Renal cortex interstitium (tissue), 15 donors: ENCODE results near the gene PPP4R2. TPM values are rescaled to one million over a fixed set of nuclear protein-coding genes. Genes with fewer than 3 reads are reported as not detected.

Experiments
- DNase-seq, 11 donors: peaks; one replicate each; pipeline ENCODE4 v3.0.0-alpha.2; 2013; ENCODE audit warnings: low read depth in 9 of 11, low spot score in 4 of 11; ENCODE audit errors: extremely low read depth in 1 of 11
- long read RNA-seq, 16 experiments: transcript quantifications; one replicate each; lab custom pipeline, GENCODE V29; 2026
- polyA plus RNA-seq, 3 donors: library from polyadenylated mRNA; unstranded; fragments of 120-200 nt; gene quantifications; one replicate each; pipeline ENCODE4 v1.2.1, GENCODE V29; 2013; ENCODE audit not compliant: insufficient read length in 3 of 3

Gene PPP4R2, protein sequence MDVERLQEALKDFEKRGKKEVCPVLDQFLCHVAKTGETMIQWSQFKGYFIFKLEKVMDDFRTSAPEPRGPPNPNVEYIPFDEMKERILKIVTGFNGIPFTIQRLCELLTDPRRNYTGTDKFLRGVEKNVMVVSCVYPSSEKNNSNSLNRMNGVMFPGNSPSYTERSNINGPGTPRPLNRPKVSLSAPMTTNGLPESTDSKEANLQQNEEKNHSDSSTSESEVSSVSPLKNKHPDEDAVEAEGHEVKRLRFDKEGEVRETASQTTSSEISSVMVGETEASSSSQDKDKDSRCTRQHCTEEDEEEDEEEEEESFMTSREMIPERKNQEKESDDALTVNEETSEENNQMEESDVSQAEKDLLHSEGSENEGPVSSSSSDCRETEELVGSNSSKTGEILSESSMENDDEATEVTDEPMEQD
- 100 to 1,000 TPM in 1 of 3 donors, 10 to 100 TPM in 2; 88.8 to 100 (median 92.1) TPM for polyA plus RNA-seq
- long read RNA-seq, donor 1, full-length matches to known transcripts: 14 of 19 reads
- long read RNA-seq, donor 1, partial matches to known transcripts: 5 of 19 reads
- long read RNA-seq, donor 1, other reads (novel, unspliced or antisense): 0 of 19 reads
- long read RNA-seq, donor 2, full-length matches to known transcripts: 12 of 17 reads
- long read RNA-seq, donor 2, partial matches to known transcripts: 5 of 17 reads
- long read RNA-seq, donor 2, other reads (novel, unspliced or antisense): 0 of 17 reads
- long read RNA-seq, donor 3, full-length matches to known transcripts: 26 of 39 reads
- long read RNA-seq, donor 3, partial matches to known transcripts: 13 of 39 reads
- long read RNA-seq, donor 3, other reads (novel, unspliced or antisense): 0 of 39 reads
- long read RNA-seq, donor 4, full-length matches to known transcripts: 16 of 23 reads
- long read RNA-seq, donor 4, partial matches to known transcripts: 7 of 23 reads
- long read RNA-seq, donor 4, other reads (novel, unspliced or antisense): 0 of 23 reads
- long read RNA-seq, donor 5: 0 reads
- long read RNA-seq, donor 6, full-length matches to known transcripts: 24 of 30 reads
- long read RNA-seq, donor 6, partial matches to known transcripts: 6 of 30 reads
- long read RNA-seq, donor 6, other reads (novel, unspliced or antisense): 0 of 30 reads
- long read RNA-seq, donor 7, full-length matches to known transcripts: 22 of 49 reads
- long read RNA-seq, donor 7, partial matches to known transcripts: 27 of 49 reads
- long read RNA-seq, donor 7, other reads (novel, unspliced or antisense): 0 of 49 reads
- long read RNA-seq, donor 8, full-length matches to known transcripts: 27 of 33 reads
- long read RNA-seq, donor 8, partial matches to known transcripts: 6 of 33 reads
- long read RNA-seq, donor 8, other reads (novel, unspliced or antisense): 0 of 33 reads
- long read RNA-seq, donor 9, full-length matches to known transcripts: 21 of 39 reads
- long read RNA-seq, donor 9, partial matches to known transcripts: 18 of 39 reads
- long read RNA-seq, donor 9, other reads (novel, unspliced or antisense): 0 of 39 reads
- long read RNA-seq, donor 10, full-length matches to known transcripts: 11 of 38 reads
- long read RNA-seq, donor 10, partial matches to known transcripts: 27 of 38 reads
- long read RNA-seq, donor 10, other reads (novel, unspliced or antisense): 0 of 38 reads
- long read RNA-seq, donor 11, full-length matches to known transcripts: 29 of 35 reads
- long read RNA-seq, donor 11, partial matches to known transcripts: 6 of 35 reads
- long read RNA-seq, donor 11, other reads (novel, unspliced or antisense): 0 of 35 reads
- long read RNA-seq, donor 12, full-length matches to known transcripts: 10 of 10 reads
- long read RNA-seq, donor 12, partial matches to known transcripts: 0 of 10 reads
- long read RNA-seq, donor 12, other reads (novel, unspliced or antisense): 0 of 10 reads
- long read RNA-seq, donor 13, full-length matches to known transcripts: 31 of 41 reads
- long read RNA-seq, donor 13, partial matches to known transcripts: 10 of 41 reads
- long read RNA-seq, donor 13, other reads (novel, unspliced or antisense): 0 of 41 reads
- long read RNA-seq, donor 14, full-length matches to known transcripts: 11 of 11 reads
- long read RNA-seq, donor 14, partial matches to known transcripts: 0 of 11 reads
- long read RNA-seq, donor 14, other reads (novel, unspliced or antisense): 0 of 11 reads
- long read RNA-seq, donor 15, full-length matches to known transcripts: 11 of 11 reads
- long read RNA-seq, donor 15, partial matches to known transcripts: 0 of 11 reads
- long read RNA-seq, donor 15, other reads (novel, unspliced or antisense): 0 of 11 reads
- long read RNA-seq, donor 16, full-length matches to known transcripts: 44 of 59 reads
- long read RNA-seq, donor 16, partial matches to known transcripts: 15 of 59 reads
- long read RNA-seq, donor 16, other reads (novel, unspliced or antisense): 0 of 59 reads

DNA sequence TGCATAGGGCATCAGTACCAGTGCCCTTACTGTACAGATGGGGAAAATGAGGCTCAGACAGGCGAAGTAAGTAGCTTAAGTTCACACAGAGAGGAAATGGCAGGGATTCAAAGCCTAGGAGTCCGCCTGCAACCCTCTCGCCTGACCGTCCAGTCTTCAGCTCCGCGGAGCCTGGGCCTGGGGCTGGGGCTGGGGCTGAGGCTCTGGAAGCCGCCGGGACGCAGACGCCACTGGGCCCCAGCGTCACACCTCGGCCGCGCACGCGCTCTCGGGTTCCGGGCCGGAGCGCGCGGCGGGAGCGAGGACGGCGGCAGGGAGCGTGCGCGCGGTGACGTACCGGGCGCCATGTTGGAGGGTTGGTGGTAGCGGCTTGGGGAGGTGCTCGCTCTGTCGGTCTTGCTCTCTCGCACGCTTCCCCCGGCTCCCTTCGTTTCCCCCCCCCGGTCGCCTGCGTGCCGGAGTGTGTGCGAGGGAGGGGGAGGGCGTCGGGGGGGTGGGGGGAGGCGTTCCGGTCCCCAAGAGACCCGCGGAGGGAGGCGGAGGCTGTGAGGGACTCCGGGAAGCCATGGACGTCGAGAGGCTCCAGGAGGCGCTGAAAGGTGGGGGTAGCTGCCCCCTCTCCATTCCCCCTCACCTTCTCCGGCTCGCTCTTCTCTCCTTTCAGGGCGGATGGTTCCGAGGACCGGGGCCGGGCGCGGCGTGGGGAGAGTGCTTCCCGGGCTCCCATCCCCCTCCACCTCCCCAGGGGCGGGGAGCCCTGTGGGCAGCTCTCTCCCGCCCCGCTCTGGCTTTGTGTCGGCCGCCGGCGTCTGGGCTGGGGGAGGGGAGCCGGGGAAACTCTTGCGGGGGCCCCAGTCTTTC lies at the start of gene PPP4R2:
Gene PPP4R2 (plus strand): TSS at position 339 of the 861 bp plus-strand sequence. CDS start 227 bp downstream, at position 566.
- peak; percentile 64 to 91 (median 85) for DNase-seq

DNA sequence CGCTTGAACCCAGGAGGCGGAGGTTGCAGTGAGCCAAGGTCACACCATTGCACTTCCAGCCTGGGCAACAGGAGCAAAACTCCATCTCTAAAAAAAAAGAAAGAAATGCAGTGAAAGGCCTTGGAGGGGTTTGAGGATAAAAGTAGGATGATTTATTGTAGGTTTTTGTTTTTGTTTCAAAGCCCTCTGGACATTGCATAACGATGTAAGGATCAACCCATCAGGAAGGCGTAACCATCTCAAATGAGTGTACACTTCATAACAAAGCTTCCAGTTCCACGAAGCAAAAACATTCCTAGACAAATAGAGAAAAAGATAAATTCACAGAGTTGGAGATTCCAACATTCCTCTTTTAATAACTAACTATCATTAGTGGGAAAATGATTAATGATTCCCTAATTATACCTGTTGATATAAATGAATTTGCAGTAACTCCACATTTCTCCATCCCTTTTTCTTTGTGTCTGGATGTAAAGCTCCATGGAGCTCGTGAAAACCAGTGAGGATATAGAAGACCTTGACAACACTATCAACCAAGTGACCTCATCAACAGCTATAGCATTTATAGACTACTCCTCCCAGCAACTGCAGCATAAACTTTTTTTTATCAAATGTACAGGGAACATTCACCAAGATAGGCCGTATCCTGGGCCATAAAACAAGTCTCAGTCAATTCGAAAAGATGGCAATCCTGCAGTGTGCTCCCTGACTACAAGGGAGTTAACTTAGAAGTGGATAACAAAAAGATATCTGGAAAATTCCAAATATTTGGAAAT lies 48.7 kb upstream of the PPP4R2 start:
- DNase-seq: no peak

DNA sequence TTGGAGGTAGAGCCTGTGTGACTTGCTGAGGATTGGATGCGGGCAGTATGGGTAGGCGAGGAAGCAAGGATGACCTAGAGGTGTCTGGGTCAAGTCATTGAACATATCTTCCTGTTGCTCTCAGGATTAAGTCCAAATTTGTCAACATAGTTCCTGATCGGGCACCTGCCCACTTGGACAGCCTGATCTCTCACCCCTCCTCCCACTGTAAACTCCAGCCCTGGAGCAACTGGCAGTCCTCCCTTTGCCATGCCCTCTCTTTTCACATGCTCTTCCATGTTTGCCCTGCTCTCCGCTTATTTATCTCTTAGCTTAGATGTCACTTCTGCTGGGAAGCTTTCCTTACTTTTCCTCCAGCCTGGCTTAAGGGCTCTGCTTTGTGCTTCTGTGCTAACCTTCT lies 47.6 kb upstream of the PPP4R2 start:
- no peak for DNase-seq

DNA sequence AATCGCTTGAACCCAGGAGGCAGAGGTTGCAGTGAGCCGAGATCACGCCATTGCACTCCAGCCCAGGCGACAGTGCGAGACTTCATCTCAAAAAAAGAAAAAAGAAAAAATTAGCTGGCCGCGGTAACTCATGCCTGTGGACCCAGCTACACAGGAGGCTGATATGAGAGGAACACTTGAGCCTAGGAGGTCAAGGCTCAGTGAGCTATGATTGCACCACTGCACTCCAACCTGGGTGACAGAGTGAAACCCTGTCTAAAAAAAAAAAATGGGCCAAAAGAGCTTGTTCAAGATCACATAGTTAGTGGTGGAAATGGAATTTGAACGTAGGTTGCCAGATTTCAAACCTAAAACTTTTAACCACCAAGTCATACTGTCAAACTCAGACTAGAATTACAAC lies 46.2 kb upstream of the PPP4R2 start:
- no peak for DNase-seq

DNA sequence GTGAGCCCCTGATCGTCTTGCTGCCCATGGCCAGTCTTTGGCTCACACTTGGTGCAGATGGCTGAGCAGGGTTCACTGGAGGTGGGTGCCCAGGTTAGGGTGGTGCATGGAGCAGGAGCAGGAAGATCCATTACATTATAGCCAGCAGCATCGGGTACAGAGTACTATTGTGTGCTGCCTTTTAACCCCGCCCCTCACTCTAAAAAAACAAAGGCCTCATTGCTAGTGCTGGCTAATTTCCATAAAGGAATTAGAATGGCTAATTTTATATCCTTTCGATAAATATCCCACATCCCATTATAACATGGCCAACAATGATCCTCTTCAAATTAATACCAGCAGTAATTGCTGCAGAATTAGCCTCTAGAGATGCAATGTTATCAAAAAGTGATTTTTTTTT lies 45.8 kb upstream of the PPP4R2 start:
- no peak for DNase-seq

DNA sequence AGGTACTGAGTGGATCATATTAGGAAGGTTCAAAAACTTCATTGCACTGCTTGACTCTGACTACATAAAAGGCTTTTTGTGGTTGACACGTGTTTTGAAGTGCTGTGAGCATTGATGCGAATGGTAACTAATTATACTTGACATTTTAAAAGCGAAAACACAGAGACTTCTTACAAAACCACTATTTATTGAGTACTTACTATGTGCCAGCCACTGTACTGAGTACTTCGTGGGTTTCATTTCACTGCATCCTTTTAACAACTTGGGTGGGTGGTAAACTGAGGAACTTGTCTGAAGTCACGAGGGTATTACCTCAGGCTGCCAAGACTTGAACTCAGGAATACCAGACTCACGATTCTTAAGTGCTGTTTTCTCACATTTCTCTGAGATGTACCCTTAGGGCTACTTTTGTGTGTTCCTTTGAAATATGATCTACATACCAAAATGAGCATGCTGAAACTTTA lies 45.3 kb upstream of the PPP4R2 start:
- no peak for DNase-seq

DNA sequence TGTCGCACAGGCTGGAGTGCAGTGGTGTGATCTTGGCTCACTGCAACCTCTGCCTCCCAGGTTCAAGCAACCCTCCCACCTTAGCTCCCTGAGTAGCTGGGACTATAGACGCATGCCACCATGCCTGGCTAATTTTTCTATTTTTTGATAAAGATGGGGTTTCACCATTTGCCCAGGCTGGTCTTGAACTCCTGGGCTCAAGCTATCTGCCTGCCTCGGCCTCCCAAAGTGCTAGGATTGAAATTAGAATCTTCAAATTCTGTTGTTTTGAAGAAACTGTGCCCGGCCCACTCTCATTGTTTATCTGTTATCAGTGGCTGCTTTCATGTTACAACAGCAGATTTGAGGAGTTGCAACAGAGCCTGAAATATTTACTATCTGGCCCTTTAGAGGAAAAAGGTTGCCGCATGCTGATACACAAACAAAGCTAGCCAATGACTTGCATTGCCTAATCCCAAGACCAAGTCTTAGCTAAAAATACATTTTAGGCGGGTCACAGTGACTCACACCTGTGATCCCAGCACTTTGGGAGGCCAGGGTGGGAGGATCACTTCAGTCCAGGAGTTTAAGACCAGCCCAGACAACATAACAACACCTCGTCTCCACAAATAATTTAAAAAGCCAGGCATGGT lies 43.2 kb upstream of the PPP4R2 start:
- no peak for DNase-seq

DNA sequence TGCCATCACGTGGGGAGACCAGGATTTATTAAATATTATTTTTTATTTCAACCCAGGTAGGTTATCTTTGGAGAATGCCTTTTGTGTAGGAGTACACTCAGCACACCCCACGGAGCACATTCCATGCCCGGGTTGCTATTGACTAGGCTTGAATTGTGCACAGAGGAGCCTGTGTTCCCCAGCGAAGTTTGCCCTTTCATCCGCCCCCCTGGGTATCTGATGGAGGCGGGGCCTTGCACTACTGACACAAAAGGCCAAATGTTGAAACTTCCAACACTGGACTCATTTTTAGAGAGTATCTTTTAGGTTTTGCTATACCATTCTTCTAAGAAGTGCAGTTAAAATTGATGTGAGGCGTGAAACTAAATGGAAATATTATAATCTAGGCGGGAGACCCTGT lies 39.3 kb upstream of the PPP4R2 start:
- no peak for DNase-seq

DNA sequence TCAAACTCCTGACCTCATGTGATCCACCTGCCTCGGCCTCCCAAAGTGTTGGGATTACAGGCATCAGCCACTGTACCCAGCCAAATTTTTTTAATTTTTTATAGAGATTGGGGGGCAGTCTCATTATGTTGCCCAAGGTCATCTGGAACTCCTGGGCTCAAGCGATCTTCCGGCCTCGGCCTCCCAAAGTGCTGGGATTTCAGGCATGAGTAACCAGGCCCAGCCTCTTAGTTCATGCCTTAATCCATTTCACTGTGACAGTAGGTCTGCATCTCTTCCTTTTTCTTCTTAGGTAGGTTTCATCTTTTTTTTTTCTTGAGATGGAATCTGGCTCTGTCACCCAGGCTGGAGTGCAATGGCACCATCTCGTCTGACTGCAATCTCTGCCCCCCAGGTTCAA lies 37.3 kb upstream of the PPP4R2 start:
- DNase-seq: no peak

DNA sequence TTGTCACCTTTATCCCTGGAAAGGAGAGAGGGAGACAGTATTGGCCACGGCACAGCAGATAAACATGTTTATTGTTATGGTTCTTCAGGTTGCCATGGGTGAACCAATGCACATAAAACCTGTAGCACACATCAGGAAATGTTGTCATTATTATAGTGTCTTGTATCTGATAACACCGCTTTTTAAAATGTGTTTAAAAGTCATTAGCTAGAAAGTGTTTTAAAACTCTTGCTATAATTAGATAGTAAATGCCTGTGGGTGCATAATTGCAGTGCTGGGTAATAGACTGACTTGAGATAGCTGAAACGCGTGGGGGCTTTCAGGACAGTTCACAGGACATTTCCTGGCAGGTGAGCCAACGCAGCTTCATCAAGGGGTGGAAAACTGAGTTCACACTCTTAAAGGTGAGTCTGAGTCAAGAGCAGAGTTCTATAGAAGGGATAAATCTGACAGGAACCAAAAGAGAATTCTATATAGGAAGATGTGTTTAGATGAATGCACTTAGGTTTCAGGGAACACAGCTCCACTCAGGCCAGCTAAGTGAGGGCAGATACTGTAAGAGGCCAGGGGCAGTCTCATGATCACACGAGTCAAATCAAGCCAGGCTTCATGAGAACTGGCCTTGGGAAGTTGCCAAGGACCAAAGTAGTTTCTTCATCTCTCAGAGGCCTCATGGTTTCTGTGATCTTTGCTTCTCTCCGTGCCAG lies 35.6 kb upstream of the PPP4R2 start:
- DNase-seq: peak in 1 of 11 donors; percentile 16

DNA sequence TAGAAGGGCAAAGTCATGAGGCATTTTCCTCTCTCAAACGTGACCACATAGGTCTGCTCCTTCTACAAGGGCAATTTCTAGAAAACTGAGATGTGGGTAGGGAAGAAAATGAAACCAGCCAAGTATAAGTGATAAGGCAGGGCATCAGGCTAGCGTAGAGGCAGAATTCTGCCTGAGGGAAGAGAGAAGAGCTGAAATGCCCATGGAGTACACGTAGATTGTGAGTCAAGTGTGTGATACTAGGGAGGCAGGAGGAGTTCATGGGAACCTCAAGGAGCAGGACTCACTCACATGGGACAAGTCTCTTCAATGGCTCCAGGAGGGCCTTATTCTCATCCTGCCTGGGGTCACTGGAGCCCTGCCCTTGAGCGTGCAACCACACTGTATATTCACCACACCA lies 34.9 kb upstream of the PPP4R2 start:
- no peak for DNase-seq

DNA sequence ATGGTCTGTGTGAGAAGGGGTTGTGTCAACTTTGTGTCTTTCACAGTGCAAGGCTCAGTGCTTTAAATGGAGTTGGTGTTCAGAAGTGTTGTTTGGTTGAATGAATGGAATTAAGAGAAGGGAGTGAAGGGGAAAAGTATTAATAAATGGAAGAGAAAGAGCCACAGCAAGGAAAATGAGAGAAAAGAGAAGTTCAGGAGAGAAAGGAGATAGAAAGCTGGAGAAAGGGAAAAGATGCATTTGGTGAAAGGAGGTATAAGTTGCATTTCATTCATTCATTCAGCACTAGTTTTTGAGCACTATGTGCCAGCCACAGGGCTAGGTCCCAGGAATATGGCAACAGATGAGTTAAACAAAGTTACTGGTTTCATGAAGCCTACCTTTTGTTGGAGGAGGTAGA lies 34.3 kb upstream of the PPP4R2 start:
- DNase-seq: no peak

DNA sequence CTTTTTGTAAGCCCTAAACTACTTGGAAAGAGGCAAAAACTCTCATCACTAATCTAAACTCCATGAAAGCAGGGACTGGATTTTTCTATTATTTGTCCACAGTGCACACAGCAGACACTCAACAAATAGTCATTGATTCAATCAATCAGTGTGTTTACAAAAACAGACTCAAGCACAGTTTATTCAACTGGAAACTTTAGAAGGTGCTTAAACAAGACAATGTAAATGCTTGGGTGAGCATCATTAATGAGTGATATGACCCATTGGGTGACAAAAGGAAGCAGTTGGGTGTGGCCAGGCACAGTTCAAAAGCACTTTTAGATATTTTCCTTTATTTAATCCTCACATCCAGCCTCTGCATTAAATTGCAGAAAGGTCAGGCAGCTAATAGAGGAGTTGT lies 32.0 kb upstream of the PPP4R2 start:
- DNase-seq: no peak

DNA sequence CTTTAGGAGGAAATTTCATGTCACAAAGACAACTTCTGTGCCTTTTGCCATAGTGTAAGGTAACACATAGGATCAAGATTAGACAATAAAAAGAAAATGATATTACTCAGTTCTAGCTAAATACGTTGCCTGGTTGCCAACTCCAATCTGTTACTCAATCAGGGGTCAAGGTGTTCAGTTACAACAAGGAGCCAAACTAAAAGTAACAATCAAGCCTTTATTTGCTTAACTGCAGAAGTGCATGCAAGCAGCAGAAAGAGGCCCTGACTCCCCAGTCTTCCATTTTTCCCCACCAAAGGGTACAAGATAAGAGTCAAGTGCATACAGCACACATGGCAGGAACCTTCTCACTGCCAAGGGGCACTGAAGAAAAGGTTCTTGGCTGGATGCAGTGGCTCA lies 28.3 kb upstream of the PPP4R2 start:
- no peak for DNase-seq
